ENCODE data around the gene KLB. TPM values are rescaled to one million over a fixed set of nuclear protein-coding genes. Genes with fewer than 3 reads are reported as not detected.

KLB gene
- total RNA-seq, 1 donor from 2014 or later, result not detected

DNA sequence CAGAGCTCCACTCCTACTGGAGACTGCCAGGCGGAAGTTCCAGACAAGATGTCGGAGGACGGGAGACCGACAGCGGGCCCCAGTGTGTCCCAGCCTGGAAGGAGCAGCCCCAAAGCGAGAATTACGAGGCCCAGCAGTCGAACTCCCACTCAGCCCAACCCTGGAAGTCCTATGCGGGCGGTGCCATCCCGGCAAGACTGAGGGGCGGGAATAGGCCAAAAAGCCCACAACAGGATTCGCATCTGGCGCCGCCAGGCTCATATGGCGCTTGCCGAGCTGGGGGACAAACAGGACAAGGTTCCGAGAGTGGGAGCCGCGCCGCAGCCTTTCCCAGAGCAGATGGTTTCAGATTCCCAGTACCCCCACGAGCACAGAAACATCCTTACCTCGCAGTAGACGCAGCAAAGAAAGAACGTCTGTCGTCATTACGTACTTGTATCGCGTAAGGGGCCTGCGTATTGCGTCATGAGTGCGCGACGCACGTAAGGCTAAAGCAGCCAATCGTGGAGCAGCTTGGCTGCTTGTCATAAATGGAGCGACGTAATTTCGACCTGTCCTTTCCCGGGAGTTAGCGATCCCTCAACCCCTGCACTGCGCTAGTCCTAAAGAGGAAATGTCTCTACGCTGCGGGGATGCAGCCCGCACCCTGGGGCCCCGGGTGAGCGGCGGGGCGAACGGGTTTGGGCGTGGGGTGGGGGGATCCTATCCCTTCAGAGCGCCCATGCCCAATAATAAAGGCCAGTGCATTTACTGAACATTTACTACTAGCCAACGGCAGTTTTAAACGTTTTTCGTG is 52.0 kb downstream of the KLB start, which contains the start of the genes LIAS and RPL9:
TSS of gene LIAS (plus strand) at position 552 of the 796 bp plus-strand sequence. CDS start at position 614, 62 bp downstream.
TSS of gene RPL9 (minus strand) at position 418 of the 796 bp plus-strand sequence. CDS start 483 bp downstream, outside the sequence.
- peak; percentile 98 for DNase-seq (ENCODE audit: low read depth)

DNA sequence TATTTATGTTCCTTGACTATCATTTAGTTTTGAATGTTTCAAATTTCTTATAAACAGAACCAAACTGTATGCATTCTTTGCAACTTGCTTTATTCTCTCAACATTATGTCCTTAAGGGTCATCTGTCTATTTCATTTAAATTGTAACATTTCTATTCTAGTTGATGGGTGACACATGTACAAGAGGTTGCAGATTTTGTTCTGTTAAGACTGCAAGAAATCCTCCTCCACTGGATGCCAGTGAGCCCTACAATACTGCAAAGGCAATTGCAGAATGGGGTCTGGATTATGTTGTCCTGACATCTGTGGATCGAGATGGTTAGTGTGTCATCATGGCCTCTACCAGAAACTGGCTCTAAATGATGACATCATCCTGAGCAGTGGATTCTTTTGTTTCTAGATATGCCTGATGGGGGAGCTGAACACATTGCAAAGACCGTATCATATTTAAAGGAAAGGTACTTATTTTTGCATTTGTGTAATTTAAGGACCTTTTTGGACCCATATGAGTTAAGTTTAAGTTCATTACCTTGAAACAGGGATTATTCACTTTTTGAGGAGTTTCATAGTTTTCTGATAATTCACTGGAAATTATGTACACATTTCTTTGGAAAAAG is 58.3 kb downstream of the KLB start:
- peak; percentile 85 for DNase-seq (ENCODE audit: low read depth)

DNA sequence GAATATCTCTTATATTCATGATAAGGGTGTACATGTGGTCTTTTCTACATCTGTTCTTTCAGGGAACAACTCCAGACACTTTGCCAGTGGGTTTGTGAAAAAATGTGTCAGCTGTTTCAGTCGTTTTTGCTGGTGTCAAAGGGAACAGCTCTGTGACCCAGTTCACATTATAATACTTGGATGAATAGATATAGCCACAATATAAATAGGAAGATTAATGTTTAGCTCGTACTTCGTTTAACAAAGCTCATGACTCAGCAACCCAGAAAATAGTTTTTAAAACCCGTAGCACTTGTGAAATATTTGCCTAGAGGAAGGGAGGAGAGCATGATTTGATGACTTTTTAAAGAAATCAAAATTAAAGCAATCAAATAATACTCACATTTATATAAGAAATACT is 60.0 kb downstream of the KLB start:
- peak; percentile 78 for DNase-seq (ENCODE audit: low read depth)

DNA sequence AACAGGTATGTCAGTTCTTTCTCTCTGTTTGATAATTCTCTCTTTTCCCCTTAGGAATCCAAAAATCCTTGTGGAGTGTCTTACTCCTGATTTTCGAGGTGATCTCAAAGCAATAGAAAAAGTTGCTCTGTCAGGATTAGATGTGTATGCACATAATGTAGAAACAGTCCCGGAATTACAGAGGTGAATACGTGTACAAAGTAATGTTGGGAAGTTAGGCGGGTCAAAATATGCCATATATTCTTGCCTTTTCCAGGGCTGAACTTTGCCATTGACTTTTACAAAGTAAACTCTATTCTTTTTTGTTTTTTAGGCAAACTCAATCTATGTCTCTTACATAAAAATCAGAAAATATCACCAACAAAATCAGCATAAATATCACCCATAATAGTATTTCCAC is 60.7 kb downstream of the KLB start:
- no peak for DNase-seq (ENCODE audit: low read depth)

DNA sequence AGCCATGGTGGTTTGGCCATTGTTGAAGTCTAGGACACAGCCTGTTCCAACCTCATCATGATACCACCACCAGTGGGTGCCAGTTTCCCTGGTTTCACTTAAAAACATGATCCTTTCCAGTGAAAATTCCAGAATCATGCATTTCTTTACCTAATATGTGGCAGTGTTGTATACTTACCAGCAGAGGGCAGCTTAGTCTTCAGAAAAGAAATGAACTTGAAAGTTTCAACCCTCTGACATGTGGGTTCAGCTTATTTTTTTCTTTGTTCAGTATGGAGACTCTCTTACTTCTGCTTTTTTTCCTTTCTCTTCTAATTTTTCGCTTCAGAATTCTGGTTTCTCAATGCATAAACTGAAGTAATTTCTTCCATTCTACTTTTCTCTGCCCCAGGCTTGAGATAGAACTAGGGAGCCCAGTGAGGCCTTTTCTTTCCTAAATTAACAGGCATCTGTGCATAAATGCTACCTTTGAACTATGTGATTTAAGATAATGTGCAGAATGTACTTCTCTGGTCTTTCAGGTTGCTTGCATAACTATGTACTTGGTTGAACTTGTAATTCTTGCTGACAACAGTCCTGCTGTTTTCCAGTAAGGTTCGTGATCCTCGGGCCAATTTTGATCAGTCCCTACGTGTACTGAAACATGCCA is 62.8 kb downstream of the KLB start:
- peak; percentile 81 for DNase-seq (ENCODE audit: low read depth)

GRCh38 chr4:39470402-39470801 is 63.7 kb downstream of the KLB start:
- no peak for DNase-seq (ENCODE audit: low read depth)

GRCh38 chr4:39472396-39472795 is 65.7 kb downstream of the KLB start:
- no peak for DNase-seq (ENCODE audit: low read depth)

GRCh38 chr4:39476187-39476895 is 69.6 kb downstream of the KLB start:
- DNase-seq (ENCODE audit: low read depth), result no peak

- no peak for DNase-seq (ENCODE audit: low read depth)
Measured at GRCh38 chr4:39480251-39480650, 73.5 kb downstream of the KLB start.

- DNase-seq (ENCODE audit: low read depth), result no peak
Measured at GRCh38 chr4:39480902-39481695, 74.4 kb downstream of the KLB start.

- no peak for DNase-seq (ENCODE audit: low read depth)
Measured at GRCh38 chr4:39484582-39485272, 78.0 kb downstream of the KLB start.

DNA sequence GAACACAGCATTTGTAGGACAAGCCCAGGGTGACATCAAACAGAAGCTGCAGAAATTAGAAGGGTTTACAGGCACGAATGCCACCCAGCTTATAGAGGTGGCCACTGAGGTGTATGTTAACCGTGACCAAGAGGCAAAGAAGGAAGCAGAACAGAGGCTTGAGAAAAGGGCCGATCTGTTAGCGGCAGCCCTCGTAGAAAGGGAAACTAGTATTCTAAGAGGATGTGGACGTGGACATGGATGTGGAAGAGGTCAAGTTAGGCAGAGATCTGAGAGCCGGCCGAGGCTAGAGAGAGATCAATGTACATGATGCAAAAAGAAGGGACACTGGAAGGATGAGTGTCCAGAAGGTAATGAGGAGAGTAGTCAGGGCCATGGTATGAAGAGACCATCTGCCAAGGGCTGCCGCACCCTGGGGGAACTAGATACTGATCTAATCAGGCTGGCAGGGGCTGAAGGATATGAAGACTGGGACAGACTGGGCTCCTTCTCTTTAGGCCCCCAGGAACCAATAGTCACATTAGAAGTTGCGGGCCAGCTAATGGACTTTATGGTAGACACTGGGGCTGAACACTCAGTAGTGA is 79.6 kb downstream of the KLB start:
- no peak for DNase-seq (ENCODE audit: low read depth)

DNA sequence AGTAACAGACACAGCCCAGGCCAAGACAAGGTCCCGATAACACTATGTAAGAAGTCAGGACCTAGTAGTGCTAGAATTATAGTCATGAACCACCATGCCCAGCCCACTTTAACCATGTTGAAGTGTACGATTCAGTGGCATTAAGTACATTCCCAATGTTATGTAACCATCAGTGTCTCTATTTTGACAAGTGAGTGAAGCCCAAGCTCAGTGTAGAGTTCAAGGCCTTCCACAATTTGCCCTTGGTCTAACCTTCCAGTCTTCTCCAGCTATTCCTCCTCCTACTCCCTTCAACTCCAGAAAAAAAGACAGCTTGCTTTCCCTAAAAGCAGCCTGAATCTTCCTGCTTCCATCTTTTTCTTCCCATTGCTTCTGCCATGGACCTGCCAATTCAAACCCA is 83.6 kb downstream of the KLB start:
- no peak for DNase-seq (ENCODE audit: low read depth)

GRCh38 chr4:39494354-39494753 is 87.6 kb downstream of the KLB start:
- no peak for DNase-seq (ENCODE audit: low read depth)

DNA sequence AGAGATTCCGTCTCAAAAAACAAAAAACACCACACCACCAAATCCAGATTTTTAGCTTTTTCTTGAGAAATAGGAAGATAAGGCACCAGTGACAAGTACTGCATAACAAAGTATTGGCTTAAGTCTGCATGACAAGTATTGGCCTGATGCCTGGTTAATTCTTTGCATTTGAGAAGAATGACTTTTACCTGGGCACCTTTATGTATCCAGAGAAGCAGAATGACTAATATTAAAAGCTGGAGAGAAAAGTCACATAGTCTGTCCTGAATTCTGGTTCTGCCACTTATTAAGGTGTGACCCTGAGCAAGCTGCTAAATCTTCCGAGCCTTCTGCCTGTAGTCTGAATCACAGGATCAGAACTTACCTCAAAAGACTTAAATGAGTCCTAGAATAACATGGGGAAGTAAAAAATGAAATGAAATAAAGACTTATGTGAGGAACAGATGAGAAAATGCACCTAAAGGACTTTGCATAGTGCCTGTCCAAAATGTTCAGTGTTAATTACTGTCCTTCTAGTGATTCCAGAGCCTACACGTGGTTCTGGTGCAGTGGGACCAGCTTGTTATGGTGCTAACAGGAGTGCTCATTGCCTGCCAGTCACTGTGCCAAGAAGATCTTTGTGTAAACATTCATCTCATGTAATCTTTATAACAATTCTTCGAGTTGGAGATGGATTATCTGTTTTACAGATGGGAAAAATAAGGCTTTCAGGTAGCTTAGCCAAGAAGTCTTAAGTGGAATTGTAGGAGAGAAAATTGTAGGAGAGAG is 88.9 kb downstream of the KLB start:
- DNase-seq (ENCODE audit: low read depth), result no peak

GRCh38 chr4:39497909-39498726 is 91.4 kb downstream of the KLB start:
- DNase-seq (ENCODE audit: low read depth), result no peak

GRCh38 chr4:39498727-39499020 is 91.9 kb downstream of the KLB start:
- no peak for DNase-seq (ENCODE audit: low read depth)

Data from myocyte (in vitro differentiated cells).